HAP-1 (cell line): ENCODE data around the gene MCC.

ENCODE experiments used
- DNase-seq, 2 experiments: peaks; one replicate each; pipeline ENCODE4 v3.0.0-alpha.2; 2016 to 2020; ENCODE audit warnings: low spot score in 2 of 2
- H3K27me3 ChIP-seq: fragments of 250-450 bp; sonication (Bioruptor Pico); 2 replicates; pipeline ENCODE4 v1.5.1; 2020; ENCODE audit warnings: low read depth, mild to moderate bottlenecking, moderate library complexity
- H3K36me3 ChIP-seq: fragments of 250-450 bp; sonication (Bioruptor Pico); replicated peaks from 2 replicates; pipeline ENCODE4 v1.5.1; 2020; ENCODE audit warnings: mild to moderate bottlenecking
- H3K4me1 ChIP-seq: fragments of 250-450 bp; sonication (Bioruptor Pico); 2 replicates; pipeline ENCODE4 v1.5.1; 2020; ENCODE audit warnings: mild to moderate bottlenecking
- H3K4me3 ChIP-seq: fragments of 250-450 bp; sonication (Bioruptor Pico); 2 replicates; pipeline ENCODE4 v1.5.1; 2020; ENCODE audit warnings: mild to moderate bottlenecking, moderate library complexity
- H3K9me3 ChIP-seq: fragments of 250-450 bp; sonication (Bioruptor Pico); 2 replicates; pipeline ENCODE4 v1.5.1; 2020; ENCODE audit warnings: mild to moderate bottlenecking, moderate library complexity
- in situ Hi-C: fragments of 300-500 bp; cut with MboI; formaldehyde crosslinking; loops from 3 replicates; pipeline ENCODE4 v1.14.3; 2020; ENCODE audit warnings: low sequenced_read_pairs, inconsistent platforms, mixed read lengths

The MCC gene

DNA sequence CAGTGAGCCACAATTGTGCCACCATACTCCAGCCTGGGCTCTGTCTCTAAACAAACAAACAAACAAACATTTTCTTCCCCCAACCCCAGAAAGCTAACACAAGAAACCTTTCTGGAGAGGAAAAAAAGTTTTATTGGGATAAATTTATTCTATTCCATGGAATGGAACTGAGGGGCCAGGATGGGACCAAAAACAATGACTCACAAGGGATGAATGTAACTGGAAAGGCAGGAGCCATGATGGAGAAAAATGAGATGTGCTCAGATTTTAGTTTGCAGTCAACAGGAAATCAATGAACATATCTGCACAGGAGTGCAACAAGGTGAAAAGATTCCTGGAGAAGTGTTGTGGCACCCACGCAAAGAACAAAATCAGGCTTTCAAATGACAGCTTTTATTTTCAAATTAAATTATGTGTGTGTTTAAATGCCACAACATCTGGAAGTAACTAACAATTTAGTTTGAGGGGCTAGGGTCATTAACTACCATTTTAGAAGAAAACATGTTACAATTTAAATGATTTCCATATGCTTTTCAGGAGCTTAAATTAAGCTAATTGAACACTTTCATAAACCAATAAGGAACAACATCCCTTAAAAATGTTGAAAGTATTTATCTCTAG lies 262.0 kb downstream of the MCC start:
- H3K27me3 ChIP-seq, result no peaks in the 10 kb centered on the region
- no peaks in the 10 kb centered on the region for H3K36me3 ChIP-seq
- in situ Hi-C loops, result no loop called here
- H3K4me3 ChIP-seq, result no peak overlapping the region
- no peaks in the 10 kb centered on the region for H3K9me3 ChIP-seq
- peaks cover 14% of the 10 kb centered on the region for H3K4me1 ChIP-seq
- DNase-seq, result no peak

DNA sequence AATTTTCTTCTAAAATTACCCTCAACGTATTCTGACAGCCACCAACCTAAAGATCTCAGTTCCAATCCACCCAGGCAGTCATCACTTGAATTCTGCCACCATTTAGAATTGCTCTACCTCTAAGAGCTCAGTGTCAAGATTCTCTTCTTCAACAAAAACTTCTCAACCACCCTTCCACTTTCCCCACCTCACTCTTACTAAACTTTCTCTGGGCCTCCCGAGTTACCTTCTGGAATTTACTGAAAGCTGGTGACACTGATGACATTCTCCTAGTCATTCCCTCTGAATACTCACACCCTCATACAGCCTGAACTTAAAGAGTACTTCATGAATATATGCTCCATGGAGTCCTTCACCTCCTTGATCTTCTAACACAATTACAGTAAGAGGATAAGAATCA lies 263.0 kb downstream of the MCC start:
- Histone ChIP-seq H3K4me1 (peaks cover 5% of the 10 kb centered on the region), H3K36me3 (no peaks in the 10 kb centered on the region), H3K9me3 (0 out of 2 replicates have a peak, but pooled peaks cover 2% of the 10 kb centered on the region), H3K27me3 (no peaks in the 10 kb centered on the region), H3K4me3 (no peak overlapping the region)
- no peak for DNase-seq
- in situ Hi-C loops, result no loop called here

DNA sequence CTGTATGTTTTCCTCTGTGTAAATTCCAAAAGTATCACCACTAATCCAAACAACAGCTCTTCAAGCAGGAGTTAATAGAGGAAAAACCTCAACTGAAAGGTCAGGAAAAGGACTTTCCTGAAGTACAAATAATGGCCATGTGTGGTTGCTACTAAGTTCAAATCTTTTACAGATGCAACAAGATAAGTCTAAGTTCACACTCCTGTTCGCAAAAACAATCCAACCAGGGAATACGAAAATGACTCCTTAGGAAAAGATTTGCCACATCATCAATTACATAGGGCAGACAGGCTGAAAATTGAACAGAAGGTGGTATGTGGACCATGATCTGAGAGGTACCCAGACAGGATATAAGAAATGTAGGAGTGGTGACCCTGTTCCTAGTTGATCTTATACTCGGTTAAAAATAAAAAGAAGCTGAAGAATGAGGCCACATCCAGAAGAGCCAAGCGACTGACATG lies 263.6 kb downstream of the MCC start:
- DNase-seq, result no peak
- no peaks in the 10 kb centered on the region for H3K27me3 ChIP-seq
- 0 out of 2 replicates have a peak, but pooled peaks cover 2% of the 10 kb centered on the region for H3K9me3 ChIP-seq
- no peak overlapping the region for H3K4me3 ChIP-seq
- no peaks in the 10 kb centered on the region for H3K36me3 ChIP-seq
- peaks cover 7% of the 10 kb centered on the region for H3K4me1 ChIP-seq
- in situ Hi-C loops, result no loop called here

DNA sequence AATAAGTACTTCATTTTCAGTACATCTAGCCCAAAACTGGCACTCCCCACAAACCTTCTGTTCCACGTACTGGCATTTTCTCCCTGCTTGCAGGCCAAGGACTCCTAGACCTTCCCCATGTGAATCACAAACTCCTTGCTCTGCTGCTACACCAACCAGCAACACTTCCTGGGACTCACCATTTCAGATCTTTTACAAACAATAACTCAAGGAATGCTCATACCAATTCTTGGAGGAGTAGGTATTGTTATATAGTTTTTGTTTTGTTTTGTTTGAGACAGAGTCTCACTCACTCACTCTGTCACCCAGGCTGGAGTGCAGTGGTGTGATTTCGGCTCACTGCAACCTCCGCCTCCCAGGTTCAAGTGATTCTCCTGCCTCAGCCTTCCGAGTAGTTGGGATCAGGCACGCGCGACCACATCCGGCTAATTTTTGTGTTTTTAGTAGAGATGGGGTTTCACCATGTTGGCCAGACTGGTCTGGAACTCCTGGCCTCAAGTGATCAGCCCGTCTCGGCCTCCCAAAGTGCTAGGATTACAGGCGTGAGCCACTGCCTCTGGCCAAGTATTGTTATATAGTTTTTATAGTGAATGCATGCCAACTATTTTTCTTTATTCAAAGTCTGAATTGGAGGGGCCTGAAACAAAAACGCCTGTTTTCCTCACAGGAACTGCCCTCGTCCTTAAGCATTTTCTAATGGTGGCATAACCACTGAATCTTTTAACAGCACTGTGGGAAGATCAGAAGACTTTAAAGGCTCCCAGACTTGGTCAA lies 264.2 kb downstream of the MCC start:
- in situ Hi-C loops, result no loop called here
- no peak for DNase-seq
- Histone ChIP-seq H3K27me3 (no peaks in the 10 kb centered on the region), H3K36me3 (no peaks in the 10 kb centered on the region), H3K4me3 (no peak overlapping the region), H3K4me1 (peaks cover 13% of the 10 kb centered on the region), H3K9me3 (0 out of 2 replicates have a peak, but pooled peaks cover 2% of the 10 kb centered on the region)

DNA sequence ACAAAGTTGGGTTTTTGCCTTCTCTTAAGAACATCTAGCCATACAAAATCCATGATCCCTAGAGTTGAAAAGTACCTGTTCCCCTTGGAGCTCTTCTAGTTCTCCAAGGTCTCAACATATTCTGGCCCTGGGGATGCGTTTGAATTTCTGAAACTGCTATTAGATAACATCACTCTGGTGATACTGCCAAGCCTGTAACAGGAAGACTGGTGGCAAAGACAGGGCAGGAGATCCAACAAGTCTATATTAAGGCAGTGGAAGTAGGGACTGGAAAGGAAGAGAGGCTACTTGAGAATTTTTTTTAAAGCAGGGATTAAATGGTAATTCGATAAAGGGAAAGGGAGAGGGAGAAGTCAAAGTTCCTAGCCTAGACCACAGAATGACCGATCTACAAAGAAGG lies 264.9 kb downstream of the MCC start:
- H3K4me3 ChIP-seq, result no peak overlapping the region
- in situ Hi-C loops, result no loop called here
- H3K9me3 ChIP-seq, result 0 out of 2 replicates have a peak, but pooled peaks cover 2% of the 10 kb centered on the region
- no peaks in the 10 kb centered on the region for H3K27me3 ChIP-seq
- peaks cover 20% of the 10 kb centered on the region for H3K4me1 ChIP-seq
- no peak for DNase-seq
- no peaks in the 10 kb centered on the region for H3K36me3 ChIP-seq

DNA sequence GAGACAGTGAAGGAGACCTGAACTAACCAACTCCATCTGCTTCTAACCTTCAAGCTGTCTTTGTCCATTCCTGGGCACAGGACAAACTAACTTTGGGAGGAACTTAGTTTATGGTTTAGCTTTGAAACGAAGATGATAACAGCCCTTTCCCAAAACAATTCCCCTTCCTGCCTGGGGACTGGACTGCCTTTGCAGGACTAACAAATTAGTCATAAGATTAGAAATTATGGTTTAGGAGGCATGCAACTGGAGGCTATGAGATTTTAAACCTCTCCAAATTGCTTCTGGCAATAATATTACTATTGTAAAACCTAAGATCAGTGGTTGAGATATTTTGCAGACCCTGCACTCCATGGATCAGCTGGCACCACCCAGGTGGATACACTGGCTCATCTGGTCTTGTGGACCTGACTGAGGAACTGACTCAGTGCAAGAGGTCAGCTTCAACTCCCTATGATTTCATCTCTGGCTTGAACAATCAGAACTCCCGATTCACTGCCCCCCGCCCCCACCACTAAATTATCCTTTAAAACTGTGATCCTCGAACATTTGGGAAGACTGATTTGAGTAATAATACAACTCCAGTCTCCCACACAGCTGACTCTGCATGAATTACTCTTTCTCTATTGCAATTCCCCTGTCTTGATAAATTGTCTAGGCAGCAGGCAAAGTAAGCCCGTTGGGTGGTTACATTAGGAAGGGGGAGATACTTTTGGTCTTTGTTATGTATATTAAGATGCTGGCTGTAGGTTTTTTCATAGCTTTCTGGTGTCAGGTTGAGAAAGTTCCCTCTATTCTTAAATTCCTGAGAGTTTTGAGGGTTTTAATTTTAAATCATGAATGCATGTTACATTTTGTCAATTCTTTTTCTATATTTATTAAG lies 266.7 kb downstream of the MCC start:
- in situ Hi-C loops, result no loop called here
- 0 out of 2 replicates have a peak, but pooled peaks cover 2% of the 10 kb centered on the region for H3K9me3 ChIP-seq
- H3K36me3 ChIP-seq, result no peaks in the 10 kb centered on the region
- no peaks in the 10 kb centered on the region for H3K27me3 ChIP-seq
- DNase-seq, result no peak
- peaks cover 33% of the 10 kb centered on the region for H3K4me1 ChIP-seq
- H3K4me3 ChIP-seq, result no peak overlapping the region

DNA sequence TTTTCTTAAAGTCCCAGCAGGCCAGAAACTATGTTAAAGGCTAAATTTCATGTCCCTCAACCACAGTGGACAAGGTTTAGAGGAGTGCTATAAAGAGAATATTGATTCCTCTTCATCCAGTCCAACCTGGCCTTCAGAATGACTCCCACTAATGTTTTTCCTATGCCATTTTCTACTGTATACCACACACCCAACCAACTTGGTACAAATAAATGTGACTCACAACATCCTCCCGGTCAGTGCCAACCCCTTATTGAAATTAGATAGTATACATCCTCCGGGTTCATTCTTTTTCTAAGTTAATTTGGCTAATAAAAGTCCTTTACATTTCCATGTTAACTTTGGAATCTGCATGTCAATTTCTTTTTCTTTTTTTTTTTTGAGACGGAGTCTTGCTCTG lies 268.6 kb downstream of the MCC start:
- in situ Hi-C loops, result no loop called here

DNA sequence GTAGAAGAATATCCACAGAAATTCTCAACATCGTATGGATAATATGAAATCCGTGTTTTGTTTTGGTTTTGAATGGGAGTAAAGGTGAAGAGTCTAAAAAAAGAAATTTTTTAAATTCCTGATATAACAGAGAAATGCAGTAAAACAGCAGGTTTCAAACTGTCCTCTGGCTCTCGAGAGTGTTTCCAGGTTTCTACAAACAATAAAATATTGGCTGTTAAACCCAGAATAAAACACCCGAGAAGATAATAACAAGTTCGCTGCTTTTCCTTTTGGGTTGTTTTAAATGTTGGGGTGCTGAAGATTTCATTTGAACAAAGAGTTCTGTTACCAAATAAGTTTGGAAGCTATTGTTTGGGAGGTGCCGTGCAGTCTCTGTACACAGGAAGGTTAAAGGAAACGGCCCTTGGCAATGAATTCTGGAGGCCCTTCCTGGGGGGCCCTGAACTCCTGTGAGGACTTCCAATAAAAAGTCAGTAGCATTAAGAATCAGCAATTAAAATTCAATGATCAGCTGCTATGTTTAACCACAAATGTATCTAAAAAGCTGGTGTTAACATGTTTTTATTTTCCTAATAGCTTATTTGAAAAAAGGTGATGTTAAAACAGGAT lies 269.2 kb downstream of the MCC start:
- DNase-seq, result no peak
- no peaks in the 10 kb centered on the region for H3K27me3 ChIP-seq
- no peak overlapping the region for H3K4me3 ChIP-seq
- 0 out of 2 replicates have a peak, but pooled peaks cover 2% of the 10 kb centered on the region for H3K9me3 ChIP-seq
- peaks cover 52% of the 10 kb centered on the region for H3K4me1 ChIP-seq
- in situ Hi-C loops, result no loop called here
- H3K36me3 ChIP-seq, result no peaks in the 10 kb centered on the region

More for the DNA sequence above, 268.6 kb downstream of the MCC start:
- no peaks in the 10 kb centered on the region for H3K36me3 ChIP-seq
- no peak overlapping the region for H3K4me3 ChIP-seq
- no peaks in the 10 kb centered on the region for H3K27me3 ChIP-seq
- H3K4me1 ChIP-seq, result peaks cover 50% of the 10 kb centered on the region
- DNase-seq, result no peak
- 0 out of 2 replicates have a peak, but pooled peaks cover 2% of the 10 kb centered on the region for H3K9me3 ChIP-seq

DNA sequence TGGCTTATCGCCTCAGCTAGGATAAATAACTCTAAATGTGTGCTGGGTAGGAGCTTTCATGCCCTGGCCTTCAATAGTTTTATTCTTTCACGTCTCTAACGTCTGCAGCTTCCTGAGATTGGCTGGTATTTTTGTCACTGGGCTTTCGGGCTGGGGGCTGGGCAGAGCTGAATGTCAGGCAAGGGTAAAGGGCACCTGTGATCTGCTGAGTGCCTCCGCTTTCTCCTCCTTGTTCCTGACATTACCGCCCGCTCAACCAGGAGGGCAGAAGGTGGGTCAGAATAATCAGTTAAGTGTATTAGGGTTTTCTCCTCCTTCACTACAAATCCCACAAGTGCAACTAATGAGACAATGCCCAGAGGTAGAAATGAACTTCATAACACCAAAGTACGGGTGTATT lies 270.1 kb downstream of the MCC start:
- Histone ChIP-seq H3K36me3 (no peaks in the 10 kb centered on the region), H3K27me3 (no peaks in the 10 kb centered on the region), H3K4me3 (no peak overlapping the region), H3K4me1 (peaks cover 57% of the 10 kb centered on the region), H3K9me3 (0 out of 2 replicates have a peak, but pooled peaks cover 2% of the 10 kb centered on the region)
- in situ Hi-C loops, result no loop called here
- peak in 1 of 2 experiments; percentile 57 for DNase-seq

DNA sequence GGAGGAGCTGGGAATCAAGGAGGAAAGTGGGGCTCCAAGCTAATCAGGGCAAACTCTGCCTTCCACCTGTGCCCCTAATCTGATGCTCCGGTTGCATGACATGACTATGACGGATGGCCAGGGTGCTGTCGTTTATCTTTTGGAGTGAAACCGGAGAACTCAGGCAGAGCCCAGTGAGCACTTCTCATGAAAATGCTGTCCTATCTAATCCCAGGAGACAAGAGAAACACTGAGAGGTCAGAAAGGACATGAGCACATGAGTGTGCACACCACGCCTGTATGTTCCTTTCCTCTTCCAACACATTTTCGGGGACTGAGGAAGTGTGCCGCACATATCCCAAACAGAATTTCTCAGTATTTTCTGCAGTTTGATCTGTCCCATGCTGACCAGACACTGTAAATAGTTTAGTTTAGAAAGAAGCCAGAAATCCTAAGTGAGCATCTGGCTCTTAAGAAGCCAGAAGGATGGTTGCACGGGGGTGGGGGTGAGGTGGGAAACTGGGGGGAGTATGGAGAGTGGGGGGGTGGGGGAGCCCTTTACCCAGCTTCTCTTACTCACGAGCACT lies 270.6 kb downstream of the MCC start:
- in situ Hi-C loops, result no loop called here

DNA sequence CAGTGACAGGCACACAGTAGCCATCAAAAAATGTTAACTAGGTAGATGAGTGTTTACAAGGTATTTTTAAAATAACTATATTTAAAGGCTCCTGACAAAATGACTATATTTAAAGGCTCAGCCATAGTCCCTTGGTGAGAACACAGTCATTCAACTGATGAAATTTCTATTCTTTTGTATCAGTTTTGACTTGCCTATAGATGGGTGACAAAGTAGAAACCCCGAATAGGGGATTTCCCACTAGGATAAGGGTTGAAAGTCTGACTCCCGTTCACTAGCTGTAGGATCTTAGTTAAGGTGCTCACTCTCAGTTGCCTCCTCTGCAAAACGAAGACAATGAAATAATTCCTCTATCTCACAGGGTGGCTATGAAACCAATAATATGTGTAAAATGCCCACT lies 271.7 kb downstream of the MCC start:
- no peak for DNase-seq
- in situ Hi-C loops, result no loop called here
- Histone ChIP-seq H3K36me3 (no peaks in the 10 kb centered on the region), H3K27me3 (no peaks in the 10 kb centered on the region), H3K4me3 (no peak overlapping the region), H3K4me1 (peaks cover 74% of the 10 kb centered on the region), H3K9me3 (0 out of 2 replicates have a peak, but pooled peaks cover 2% of the 10 kb centered on the region)

More for the DNA sequence above, 270.6 kb downstream of the MCC start:
- Histone ChIP-seq H3K36me3 (no peaks in the 10 kb centered on the region), H3K27me3 (no peaks in the 10 kb centered on the region), H3K4me3 (no peak overlapping the region), H3K4me1 (peaks cover 62% of the 10 kb centered on the region), H3K9me3 (0 out of 2 replicates have a peak, but pooled peaks cover 2% of the 10 kb centered on the region)
- DNase-seq, result no peak

DNA sequence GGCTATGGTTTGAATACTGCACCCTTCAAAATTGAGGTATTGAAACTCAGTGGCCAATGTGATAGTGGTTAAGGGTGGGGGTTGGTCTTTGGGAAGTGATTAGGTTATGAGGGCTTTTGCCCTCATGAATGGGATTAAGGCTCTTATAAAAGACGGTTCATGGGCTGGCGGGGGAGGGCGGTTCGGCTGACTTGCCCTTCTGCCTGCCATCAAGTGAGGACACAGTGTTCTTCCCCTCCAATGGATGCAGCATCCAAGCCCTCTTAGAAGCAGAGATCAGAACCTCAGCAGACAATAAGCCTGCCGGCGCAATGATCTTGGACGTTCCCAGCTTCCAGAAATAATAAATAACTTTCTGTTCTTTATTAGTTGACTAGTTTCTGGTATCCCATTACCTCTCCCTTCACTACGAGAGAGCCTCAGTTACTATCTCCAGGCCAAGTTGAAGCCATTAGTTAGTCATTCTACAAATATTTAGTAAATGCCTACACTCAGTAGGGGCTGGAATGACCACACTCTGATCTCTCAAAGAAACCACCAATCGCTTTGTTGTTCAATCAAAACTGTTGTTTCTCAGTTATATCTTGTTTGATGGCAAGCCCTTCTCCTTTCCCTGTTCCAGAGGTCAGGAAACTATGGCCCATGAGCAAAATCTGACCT lies 272.7 kb downstream of the MCC start:
- Histone ChIP-seq H3K36me3 (no peaks in the 10 kb centered on the region), H3K4me3 (no peak overlapping the region), H3K9me3 (no peaks in the 10 kb centered on the region), H3K27me3 (no peaks in the 10 kb centered on the region), H3K4me1 (peaks cover 75% of the 10 kb centered on the region)
- in situ Hi-C loops, result no loop called here
- peak in 1 of 2 experiments; percentile 59 for DNase-seq
